Muscle layer of colon (tissue), 2 donors: ENCODE results near the gene MOV10L1.
"Not testable (repeated sequence)": the region's sequence is repeated elsewhere in the genome, so short reads cannot be mapped to it uniquely, and the experiment has no call there.

ENCODE experiments used
- H3K27ac ChIP-seq: one replicate; pipeline ENCODE4 v1.7.0; 2013; ENCODE audit warnings: low read depth, mild to moderate bottlenecking, low read length, moderate library complexity
- H3K27me3 ChIP-seq, 2 donors: one replicate each; pipeline ENCODE4 v1.7.0; 2013; ENCODE audit warnings: low read length in 2 of 2, mild to moderate bottlenecking in 2 of 2; ENCODE audit not compliant: insufficient read depth in 2 of 2, control insufficient read depth in 1 of 2
- H3K36me3 ChIP-seq: one replicate; pipeline ENCODE4 v1.7.0; 2013; ENCODE audit warnings: mild to moderate bottlenecking, low read length; ENCODE audit not compliant: insufficient read depth
- H3K4me1 ChIP-seq: one replicate; pipeline ENCODE4 v1.7.0; 2013; ENCODE audit warnings: mild to moderate bottlenecking, low read length; ENCODE audit not compliant: insufficient read depth
- H3K4me3 ChIP-seq, 2 donors: one replicate each; pipeline ENCODE4 v1.7.0; 2013; ENCODE audit warnings: low read length in 2 of 2, low read depth in 1 of 2, mild to moderate bottlenecking in 1 of 2, moderate library complexity in 1 of 2
- H3K9ac ChIP-seq: one replicate; pipeline ENCODE4 v1.7.0; 2013; ENCODE audit warnings: low read length
- H3K9me3 ChIP-seq: one replicate; pipeline ENCODE4 v1.7.0; 2013; ENCODE audit warnings: mild to moderate bottlenecking, low read length
- donor health status: abdominal sarcoma.
- donor health status: Adenocarcinoma of cecum.

MOV10L1 gene

GRCh38 chr22:50083462-50084079 is 6.2 kb upstream of the MOV10L1 start:
- H3K9me3 ChIP-seq, result no peaks in the 10 kb centered on the region
- no peaks in the 10 kb centered on the region for H3K4me1 ChIP-seq
- H3K27ac ChIP-seq, result no peak overlapping the region
- peaks cover 8 to 30% of the 10 kb centered on the region in 2 donors for H3K27me3 ChIP-seq
- no peak overlapping the region for H3K4me3 ChIP-seq
- H3K36me3 ChIP-seq, result no peaks in the 10 kb centered on the region
- H3K9ac ChIP-seq, result no peak overlapping the region

GRCh38 chr22:50084080-50084477 is 5.7 kb upstream of the MOV10L1 start:
- H3K4me3 ChIP-seq, result no peak overlapping the region
- no peaks in the 10 kb centered on the region for H3K4me1 ChIP-seq
- no peak overlapping the region for H3K9ac ChIP-seq
- H3K27ac ChIP-seq, result no peak overlapping the region
- no peaks in the 10 kb centered on the region for H3K9me3 ChIP-seq
- peaks cover 8 to 30% of the 10 kb centered on the region in 2 donors for H3K27me3 ChIP-seq
- no peaks in the 10 kb centered on the region for H3K36me3 ChIP-seq

- no peak overlapping the region for H3K4me3 ChIP-seq
- no peak overlapping the region for H3K27ac ChIP-seq
- H3K9ac ChIP-seq, result no peak overlapping the region
- H3K9me3 ChIP-seq, result no peaks in the 10 kb centered on the region
- peaks cover 11 to 30% of the 10 kb centered on the region in 2 donors for H3K27me3 ChIP-seq
- no peaks in the 10 kb centered on the region for H3K36me3 ChIP-seq
- H3K4me1 ChIP-seq, result no peaks in the 10 kb centered on the region
These were observed 5.2 kb upstream of the MOV10L1 start for GRCh38 chr22:50084614-50085021.

- Histone ChIP-seq H3K4me1 (no peaks in the 10 kb centered on the region), H3K27ac (no peak within 1 kb of the TSS), H3K9ac (no peak within 1 kb of the TSS), H3K36me3 (no peaks in the 10 kb centered on the region), H3K9me3 (no peaks in the 10 kb centered on the region), H3K4me3 (no peak within 1 kb of the TSS), H3K27me3 (peaks cover 11 to 35% of the 10 kb centered on the region in 2 donors)
These were observed 4.4 kb upstream of the MOV10L1 start, which contains the start of gene MLC1 for GRCh38 chr22:50085211-50085972. MLC1 (minus strand) TSS chr22:50085426; CDS start chr22:50084902, 524 bp downstream.

GRCh38 chr22:50086526-50086925 is 3.3 kb upstream of the MOV10L1 start:
- H3K4me3 ChIP-seq, result no peak overlapping the region
- H3K9ac ChIP-seq, result no peak overlapping the region
- H3K27ac ChIP-seq, result no peak overlapping the region
- H3K27me3 ChIP-seq, result peaks cover 11 to 35% of the 10 kb centered on the region in 2 donors
- no peaks in the 10 kb centered on the region for H3K36me3 ChIP-seq
- no peaks in the 10 kb centered on the region for H3K9me3 ChIP-seq
- H3K4me1 ChIP-seq, result no peaks in the 10 kb centered on the region

- not testable (repeated sequence) for H3K9ac ChIP-seq, H3K36me3 ChIP-seq, H3K27ac ChIP-seq, H3K4me3 ChIP-seq, H3K9me3 ChIP-seq, H3K4me1 ChIP-seq
- H3K27me3 ChIP-seq, result peaks cover 11 to 35% of the 10 kb centered on the region in 2 donors
These were observed 2.8 kb upstream of the MOV10L1 start for GRCh38 chr22:50086975-50087374.

- H3K36me3 ChIP-seq, result no peaks in the 10 kb centered on the region
- peaks cover 11 to 35% of the 10 kb centered on the region in 2 donors for H3K27me3 ChIP-seq
- no peaks in the 10 kb centered on the region for H3K4me1 ChIP-seq
- no peaks in the 10 kb centered on the region for H3K9me3 ChIP-seq
- H3K27ac ChIP-seq, result no peak overlapping the region
- H3K9ac ChIP-seq, result no peak overlapping the region
- no peak overlapping the region for H3K4me3 ChIP-seq
These were observed 2.2 kb upstream of the MOV10L1 start for GRCh38 chr22:50087646-50088045.

- Histone ChIP-seq H3K27ac (no peak overlapping the region), H3K9me3 (no peaks in the 10 kb centered on the region), H3K4me1 (no peaks in the 10 kb centered on the region), H3K27me3 (peaks cover 11 to 32% of the 10 kb centered on the region in 2 donors), H3K36me3 (no peaks in the 10 kb centered on the region), H3K4me3 (no peak overlapping the region), H3K9ac (no peak overlapping the region)
These were observed 1.7 kb upstream of the MOV10L1 start for GRCh38 chr22:50088096-50088495.

GRCh38 chr22:50089231-50089630 is 575 bp upstream of the MOV10L1 start:
- H3K27me3 ChIP-seq, result peaks cover 11 to 20% of the 10 kb centered on the region in 2 donors
- H3K4me1 ChIP-seq, result no peaks in the 10 kb centered on the region
- H3K27ac ChIP-seq, result no peak overlapping the region
- no peak overlapping the region for H3K4me3 ChIP-seq
- H3K9ac ChIP-seq, result no peak overlapping the region
- H3K9me3 ChIP-seq, result no peaks in the 10 kb centered on the region
- no peaks in the 10 kb centered on the region for H3K36me3 ChIP-seq

- Histone ChIP-seq H3K9me3 (no peaks in the 10 kb centered on the region), H3K27me3 (peaks cover 11 to 16% of the 10 kb centered on the region in 2 donors), H3K27ac (no peak overlapping the region), H3K4me1 (no peaks in the 10 kb centered on the region), H3K4me3 (no peak overlapping the region), H3K9ac (no peak overlapping the region), H3K36me3 (no peaks in the 10 kb centered on the region)
These were observed 557 bp downstream of the MOV10L1 start for GRCh38 chr22:50090412-50090714.

GRCh38 chr22:50091092-50091768 is 1.4 kb downstream of the MOV10L1 start:
- Histone ChIP-seq H3K27me3 (peaks cover 11 to 16% of the 10 kb centered on the region in 2 donors), H3K4me1 (no peaks in the 10 kb centered on the region), H3K27ac (no peak overlapping the region), H3K4me3 (no peak overlapping the region), H3K36me3 (no peaks in the 10 kb centered on the region), H3K9me3 (no peaks in the 10 kb centered on the region), H3K9ac (no peak overlapping the region)
